ENCODE measurements around the gene DBX2. TPM values are rescaled to one million over a fixed set of nuclear protein-coding genes. Genes with fewer than 3 reads are reported as not detected.

DBX2 gene
- total RNA-seq, 3 donors from 2014 or later (not counting 1 experiment from before 2014, with no cell fraction given) = not detected

Other genes with a start within 250 kb of the DBX2 start
- gene NELL2, start 174.8 kb downstream of the DBX2 start, total RNA-seq = 10 to 100 TPM in 2 of 3 donors, 1 to 10 TPM in 1; 5.8 to 15.3 (median 14.0) TPM
- gene ANO6, start 165.0 kb upstream of the DBX2 start, total RNA-seq = 10 to 100 TPM; 26.6 to 31.0 (median 30.4) TPM